NCI-H345 treated with DMSO at 0.1 percent for 48 hours (cell line): ENCODE data around the gene ATP1A1.

Experiments
- DNase-seq: peaks from one replicate; lab custom pipeline; 2025; ENCODE audit not compliant: unreplicated experiment; lab: John Stamatoyannopoulos, UW

The ATP1A1 gene

GRCh38 chr1:116412480-116412798 is 39.4 kb downstream of the ATP1A1 start:
- no peak for DNase-seq

DNA sequence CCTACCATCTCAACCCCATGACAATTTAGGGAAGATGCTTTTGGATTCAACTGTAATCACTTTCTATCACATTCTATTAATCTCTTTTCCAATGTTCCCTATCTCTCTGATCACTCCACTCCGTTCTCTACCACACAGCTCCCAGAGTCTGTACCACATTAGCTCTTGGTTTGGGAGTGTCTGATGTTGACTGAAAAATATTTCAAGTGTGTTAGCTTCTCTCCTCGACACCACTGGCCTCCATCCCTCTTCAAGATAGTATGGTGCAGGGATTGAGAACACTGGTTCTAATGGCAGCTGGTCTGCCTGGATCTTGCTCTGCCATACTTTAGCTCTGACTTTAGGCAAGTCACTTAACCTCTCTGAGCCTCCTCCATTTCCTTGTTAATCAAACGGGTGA is 39.9 kb downstream of the ATP1A1 start:
- DNase-seq = no peak

GRCh38 chr1:116413414-116413813 is 40.4 kb downstream of the ATP1A1 start:
- no peak for DNase-seq

- no peak for DNase-seq
These were observed 41.3 kb downstream of the ATP1A1 start for GRCh38 chr1:116414364-116414763.

- no peak for DNase-seq
These were observed 42.2 kb downstream of the ATP1A1 start for GRCh38 chr1:116415200-116415698.

DNA sequence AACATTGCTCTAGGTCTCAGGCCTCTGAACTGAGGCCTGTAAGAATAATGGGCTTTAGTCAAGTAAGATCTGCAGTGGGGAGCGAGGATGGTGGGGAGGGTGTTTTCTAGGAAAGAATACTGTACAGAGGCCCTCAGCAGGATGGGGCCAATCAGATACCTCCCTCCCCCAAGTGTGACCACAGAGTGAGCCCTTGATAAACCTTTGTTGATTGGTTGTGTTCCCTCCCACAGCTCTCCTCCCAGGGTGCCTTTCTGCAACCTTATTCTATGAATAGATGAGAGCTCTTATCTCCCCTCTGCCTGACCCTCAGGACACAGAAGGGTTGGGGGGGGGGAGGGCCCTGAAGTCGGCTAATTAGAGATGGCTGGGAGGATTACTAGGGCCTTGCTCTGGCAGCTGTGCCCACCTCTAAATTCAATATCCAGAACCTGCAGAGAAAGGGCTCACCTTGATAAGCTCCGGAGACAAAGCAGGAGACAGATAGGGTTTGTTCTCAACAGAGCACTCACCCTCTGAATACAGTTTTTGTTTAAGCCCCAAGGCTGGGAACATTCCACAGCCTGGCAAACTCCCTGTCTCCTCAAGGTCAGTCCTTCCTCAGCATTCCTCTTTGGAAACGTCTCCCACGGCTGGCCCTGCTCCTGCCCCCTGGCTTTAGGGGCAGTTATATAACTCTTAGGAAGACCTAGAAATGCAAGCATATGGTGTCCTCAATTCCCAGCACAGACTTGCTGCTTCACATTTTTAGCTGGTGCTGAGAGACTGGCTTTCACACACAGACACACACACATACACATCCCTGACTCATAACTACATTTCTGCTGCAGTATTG is 42.9 kb downstream of the ATP1A1 start:
- no peak for DNase-seq

GRCh38 chr1:116416854-116417513 is 43.9 kb downstream of the ATP1A1 start:
- DNase-seq = no peak

DNA sequence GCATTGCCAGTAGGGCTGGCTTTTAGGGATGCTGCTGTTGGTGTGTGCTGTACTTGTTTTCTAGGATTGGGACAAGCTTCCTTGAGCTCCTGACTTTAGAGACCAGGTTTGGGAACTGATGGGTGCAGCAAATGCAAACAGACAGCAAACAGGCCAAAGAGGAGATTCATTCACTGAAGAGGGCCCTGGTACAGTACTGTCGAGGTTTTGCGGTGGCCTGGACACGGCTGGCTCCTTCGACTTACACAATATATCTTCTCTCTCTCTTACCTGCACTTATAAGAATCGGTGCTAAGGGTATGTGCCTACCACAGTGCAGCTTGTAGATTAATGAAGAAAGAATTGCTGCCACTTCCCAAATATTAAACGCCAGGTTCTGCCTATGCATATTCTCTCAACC is 44.6 kb downstream of the ATP1A1 start:
- DNase-seq = no peak

GRCh38 chr1:116418091-116418830 is 45.2 kb downstream of the ATP1A1 start:
- peak; percentile 24 for DNase-seq

DNA sequence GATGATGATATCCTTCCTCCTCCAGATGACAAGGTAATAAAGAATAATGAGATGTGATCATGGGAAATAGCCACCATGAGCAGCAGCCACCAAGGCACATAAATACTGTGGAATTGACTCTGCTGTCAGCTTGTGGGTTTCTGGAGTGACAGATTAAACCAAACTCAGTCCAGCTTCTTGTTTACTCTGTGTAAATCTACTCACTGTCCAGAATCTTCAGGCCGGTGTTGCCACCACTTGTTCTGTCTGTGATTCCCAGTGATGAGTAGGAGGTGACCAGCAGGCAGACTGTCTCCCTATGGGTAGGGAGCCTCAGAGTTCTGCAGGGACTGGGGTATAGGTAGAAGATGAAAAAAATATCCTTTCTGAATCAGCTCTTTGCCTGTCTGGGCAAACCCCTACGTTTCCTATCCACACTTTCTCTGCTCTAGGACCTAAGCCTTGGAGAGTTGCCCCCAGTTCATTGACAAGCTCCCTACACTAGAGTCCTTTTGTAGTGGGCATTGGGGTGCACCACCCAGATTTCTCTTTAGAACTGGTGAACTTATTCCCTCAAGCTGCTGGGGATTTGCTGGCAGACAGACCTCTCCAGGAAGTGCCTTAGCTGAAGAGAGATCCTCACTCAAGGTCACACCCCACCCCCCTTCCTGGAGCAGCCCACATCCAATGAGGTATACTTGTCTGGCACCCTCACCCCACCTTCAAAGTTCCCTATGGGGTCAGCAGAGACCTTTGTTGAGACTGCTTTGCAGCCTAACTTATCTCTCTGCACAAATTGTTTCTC is 47.6 kb downstream of the ATP1A1 start:
- DNase-seq = no peak

DNA sequence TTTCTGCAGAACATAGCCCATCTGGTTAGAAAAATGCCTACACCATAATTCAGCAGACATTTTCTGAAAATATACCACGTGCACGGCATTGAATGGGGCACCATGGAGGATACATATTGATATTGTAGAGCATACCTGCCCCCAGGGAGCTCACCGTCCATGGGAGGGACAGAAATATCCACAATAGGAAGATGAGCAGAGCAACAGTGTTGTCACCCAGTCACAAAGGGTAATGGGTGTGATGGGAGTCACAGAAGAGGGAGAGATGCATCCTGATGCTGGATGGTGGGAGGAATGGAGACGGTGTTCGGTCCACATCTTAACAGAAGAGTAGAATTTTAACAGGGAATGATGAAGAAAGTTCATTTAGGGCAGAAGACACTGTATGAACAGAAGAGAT is 51.4 kb downstream of the ATP1A1 start:
- DNase-seq = no peak

- DNase-seq = no peak
These were observed 51.8 kb downstream of the ATP1A1 start for GRCh38 chr1:116424863-116425262.

DNA sequence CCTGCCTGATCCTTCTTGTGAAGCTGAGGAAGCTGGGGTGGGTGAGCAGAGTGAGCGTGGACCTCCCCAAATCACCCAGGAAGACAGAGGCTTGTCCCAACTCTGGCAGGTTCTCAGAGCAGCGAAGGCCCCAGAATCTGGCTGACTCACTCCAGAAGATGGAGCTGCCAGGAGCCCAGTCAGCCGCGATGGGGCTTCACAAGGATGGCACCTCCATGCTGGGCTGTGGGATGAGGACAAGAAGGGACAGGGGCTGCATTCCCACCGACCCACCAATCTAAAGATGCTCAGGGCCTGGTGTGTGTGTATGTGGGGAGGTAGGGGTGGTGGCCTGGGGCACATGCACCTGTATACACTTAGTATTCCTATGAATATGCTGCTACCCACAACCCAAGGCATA is 52.9 kb downstream of the ATP1A1 start:
- DNase-seq = no peak

GRCh38 chr1:116426401-116426800 is 53.4 kb downstream of the ATP1A1 start:
- no peak for DNase-seq

- no peak for DNase-seq
These were observed 55.5 kb downstream of the ATP1A1 start for GRCh38 chr1:116428576-116428975.

DNA sequence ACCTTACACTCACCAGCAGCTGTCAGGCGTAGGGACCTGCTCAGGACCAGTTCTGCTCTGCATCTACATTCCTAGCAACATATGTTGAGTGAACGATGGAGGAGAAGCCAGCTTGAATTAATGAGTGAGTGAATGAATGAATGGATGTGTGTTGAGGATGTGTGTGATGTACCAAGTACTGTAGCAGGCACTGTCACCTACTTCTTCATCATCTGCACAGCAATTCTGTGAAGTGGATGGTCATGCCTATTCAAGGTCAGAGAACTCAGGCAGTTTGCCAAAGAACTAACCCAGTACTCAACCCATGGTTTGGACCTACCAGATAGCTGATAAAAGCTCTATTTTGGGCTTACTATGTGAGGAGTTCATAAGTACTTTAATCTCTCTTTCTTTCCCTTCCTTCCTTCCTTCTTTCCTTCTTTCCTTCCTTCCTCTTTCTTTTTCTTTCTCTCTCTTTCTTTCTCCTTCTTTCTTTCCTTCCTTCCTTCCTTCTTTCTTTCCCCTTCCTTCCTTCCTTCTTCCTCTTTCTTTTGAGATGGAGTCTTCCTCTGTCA is 56.9 kb downstream of the ATP1A1 start:
- no peak for DNase-seq

- DNase-seq = no peak
These were observed 58.9 kb downstream of the ATP1A1 start for GRCh38 chr1:116431870-116432500.

- DNase-seq = no peak
These were observed 59.7 kb downstream of the ATP1A1 start for GRCh38 chr1:116432655-116433265.

DNA sequence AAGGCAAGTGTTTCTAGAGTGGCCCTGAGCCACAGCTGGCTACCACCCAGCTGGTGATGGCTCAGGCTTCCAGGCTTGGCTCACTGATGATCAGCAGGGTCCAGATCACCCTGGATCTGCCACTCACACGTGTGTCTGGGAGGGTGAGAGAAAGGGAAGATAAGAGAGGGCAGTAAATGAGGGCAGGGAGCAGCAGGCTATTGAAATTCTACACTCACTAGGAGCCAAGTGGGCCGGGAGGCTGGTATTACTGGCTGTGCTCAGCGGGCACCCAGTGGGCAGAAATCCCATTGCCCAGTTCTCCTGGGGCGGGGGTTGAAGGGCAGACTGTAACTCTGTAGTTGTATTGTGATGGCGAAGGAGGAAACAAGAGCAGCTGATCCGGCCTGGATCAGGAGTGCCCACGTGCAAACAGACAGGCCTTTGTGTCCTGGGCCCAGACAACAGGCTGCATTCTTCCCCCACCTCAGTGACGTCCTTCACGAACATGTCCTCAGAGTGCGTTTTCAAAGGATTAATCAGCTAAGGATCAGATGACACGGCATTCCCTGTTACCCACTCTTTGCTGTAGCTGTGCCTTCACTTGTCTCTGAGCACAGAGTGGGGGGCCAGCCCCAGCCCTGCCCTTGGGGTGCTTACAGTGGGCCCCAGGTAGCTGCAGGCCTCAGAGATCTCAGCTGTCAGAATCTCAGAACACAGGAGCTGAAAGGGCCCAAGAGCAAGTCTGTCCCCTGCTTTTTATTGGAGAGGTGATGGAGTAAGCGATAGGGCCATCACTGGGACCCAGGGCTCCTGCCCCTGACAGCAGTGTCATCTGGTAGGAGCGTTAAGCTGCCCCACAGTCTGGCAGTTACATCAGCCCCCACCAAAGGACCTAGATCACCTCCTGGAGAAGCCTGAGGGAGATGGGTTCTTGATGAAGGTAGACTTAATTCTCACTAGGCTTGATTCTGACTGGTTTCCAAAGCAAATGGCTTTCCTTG is 60.5 kb downstream of the ATP1A1 start:
- no peak for DNase-seq
